Nephron progenitor cell (in vitro differentiated cells): ENCODE results near the gene PARVA.

Experiments
- DNase-seq: peaks from one replicate; pipeline ENCODE4 v3.0.0; 2021
- H3K27ac Mint-ChIP-seq: 2 replicates; pipeline ENCODE4 v1.8.0; 2021; ENCODE audit warnings: mild to moderate bottlenecking, moderate library complexity, mixed read lengths
- H3K27me3 Mint-ChIP-seq: 2 replicates; pipeline ENCODE4 v1.8.0; 2021; ENCODE audit warnings: mild to moderate bottlenecking, low read depth, mixed read lengths; ENCODE audit not compliant: poor library complexity
- H3K36me3 Mint-ChIP-seq: 2 replicates; pipeline ENCODE4 v1.8.0; 2021; ENCODE audit warnings: low read depth, mixed read lengths
- H3K4me1 Mint-ChIP-seq: 2 replicates; pipeline ENCODE4 v1.8.0; 2021; ENCODE audit warnings: mixed read lengths
- H3K4me3 Mint-ChIP-seq: 2 replicates; pipeline ENCODE4 v1.8.0; 2021; ENCODE audit warnings: mild to moderate bottlenecking, moderate library complexity, mixed read lengths
- H3K9me3 Mint-ChIP-seq: 2 replicates; pipeline ENCODE4 v1.8.0; 2021; ENCODE audit warnings: mild to moderate bottlenecking, moderate library complexity, mixed read lengths
- TF ChIP-seq, protein P1 (sequence below): fragments of 200-600 bp; sonication (generic); IDR thresholded peaks from 2 replicates; pipeline ENCODE4 v1.5.0; 2021; ENCODE audit warnings: antibody characterized with exemption

PARVA gene

DNA sequence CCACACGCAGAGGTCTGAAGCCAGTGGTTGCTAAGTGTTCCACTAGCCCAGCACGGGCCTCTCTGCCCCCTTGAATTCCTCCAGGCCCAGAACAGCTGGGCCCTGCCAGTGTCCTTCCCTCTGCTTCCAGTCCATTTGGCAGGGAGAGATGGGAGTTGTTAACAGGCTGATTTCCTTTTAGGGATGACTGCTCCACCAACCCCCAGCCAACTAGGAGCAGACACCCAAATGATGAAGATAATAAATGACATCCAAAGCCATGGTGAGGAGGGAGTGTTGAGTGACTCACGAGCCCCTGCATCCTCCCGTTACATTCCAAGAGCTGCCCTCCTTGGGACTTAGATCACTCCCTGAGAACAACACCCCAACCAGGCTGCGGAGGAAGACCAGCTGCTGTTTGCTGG is 20.6 kb downstream of the PARVA start:
- H3K36me3 Mint-ChIP-seq, result peaks cover 47% of the 10 kb centered on the region
- TF ChIP-seq, protein P1, sequence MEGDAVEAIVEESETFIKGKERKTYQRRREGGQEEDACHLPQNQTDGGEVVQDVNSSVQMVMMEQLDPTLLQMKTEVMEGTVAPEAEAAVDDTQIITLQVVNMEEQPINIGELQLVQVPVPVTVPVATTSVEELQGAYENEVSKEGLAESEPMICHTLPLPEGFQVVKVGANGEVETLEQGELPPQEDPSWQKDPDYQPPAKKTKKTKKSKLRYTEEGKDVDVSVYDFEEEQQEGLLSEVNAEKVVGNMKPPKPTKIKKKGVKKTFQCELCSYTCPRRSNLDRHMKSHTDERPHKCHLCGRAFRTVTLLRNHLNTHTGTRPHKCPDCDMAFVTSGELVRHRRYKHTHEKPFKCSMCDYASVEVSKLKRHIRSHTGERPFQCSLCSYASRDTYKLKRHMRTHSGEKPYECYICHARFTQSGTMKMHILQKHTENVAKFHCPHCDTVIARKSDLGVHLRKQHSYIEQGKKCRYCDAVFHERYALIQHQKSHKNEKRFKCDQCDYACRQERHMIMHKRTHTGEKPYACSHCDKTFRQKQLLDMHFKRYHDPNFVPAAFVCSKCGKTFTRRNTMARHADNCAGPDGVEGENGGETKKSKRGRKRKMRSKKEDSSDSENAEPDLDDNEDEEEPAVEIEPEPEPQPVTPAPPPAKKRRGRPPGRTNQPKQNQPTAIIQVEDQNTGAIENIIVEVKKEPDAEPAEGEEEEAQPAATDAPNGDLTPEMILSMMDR, result no peak
- H3K4me3 Mint-ChIP-seq, result no peak overlapping the region
- H3K27me3 Mint-ChIP-seq, result no peaks in the 10 kb centered on the region
- no peak for DNase-seq
- H3K9me3 Mint-ChIP-seq, result peaks cover 41% of the 10 kb centered on the region
- peaks cover 8% of the 10 kb centered on the region for H3K4me1 Mint-ChIP-seq
- peak overlapping the region; percentile 98 for H3K27ac Mint-ChIP-seq

DNA sequence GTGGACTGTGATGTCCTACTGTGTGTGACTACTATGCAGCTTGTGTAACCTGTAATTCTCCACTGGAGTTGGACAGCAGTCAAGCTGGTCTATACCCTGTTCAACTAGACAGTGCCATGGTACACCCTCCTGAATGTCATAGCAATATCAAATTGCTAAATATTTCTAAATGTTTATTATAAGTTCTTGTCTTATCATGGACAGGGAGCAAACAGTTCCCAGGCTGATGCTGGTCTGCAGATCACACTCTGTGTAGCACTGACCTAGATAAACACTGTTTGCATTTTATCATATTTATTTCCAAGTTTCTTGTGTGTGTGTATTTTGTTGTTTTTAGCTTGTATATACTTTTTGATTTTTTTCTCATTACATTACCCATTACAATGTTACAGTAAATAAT is 22.0 kb downstream of the PARVA start:
- TF ChIP-seq, protein P1, result no peak
- Mint-ChIP-seq H3K4me3 (no peak overlapping the region), H3K9me3 (peaks cover 30% of the 10 kb centered on the region), H3K27ac (no peak overlapping the region), H3K27me3 (no peaks in the 10 kb centered on the region), H3K36me3 (peaks cover 35% of the 10 kb centered on the region), H3K4me1 (peaks cover 8% of the 10 kb centered on the region)
- DNase-seq, result no peak

DNA sequence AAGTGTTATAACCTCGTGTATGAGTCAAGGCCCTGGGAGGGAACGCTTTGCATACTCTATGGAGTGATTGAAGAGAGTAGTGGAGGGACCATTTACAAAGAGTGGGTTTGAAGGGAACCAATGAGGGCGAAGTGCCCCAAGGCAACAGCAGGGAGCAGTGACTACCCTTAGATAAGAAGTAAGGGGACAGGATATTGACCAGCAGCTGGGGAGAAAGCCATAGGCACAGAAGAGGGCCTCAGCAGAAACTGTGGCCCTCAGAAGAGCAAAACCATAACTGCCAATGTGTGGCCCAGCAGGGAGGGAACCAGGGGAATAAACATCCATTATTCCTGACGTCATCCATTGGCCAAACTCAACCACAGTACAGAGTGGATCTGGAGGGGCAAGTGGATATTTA is 24.7 kb downstream of the PARVA start:
- Mint-ChIP-seq H3K36me3 (peaks cover 19% of the 10 kb centered on the region), H3K4me3 (no peak overlapping the region), H3K27ac (no peak overlapping the region), H3K27me3 (no peaks in the 10 kb centered on the region), H3K4me1 (peaks cover 8% of the 10 kb centered on the region), H3K9me3 (peaks cover 8% of the 10 kb centered on the region)
- TF ChIP-seq, protein P1, result no peak
- DNase-seq, result no peak

DNA sequence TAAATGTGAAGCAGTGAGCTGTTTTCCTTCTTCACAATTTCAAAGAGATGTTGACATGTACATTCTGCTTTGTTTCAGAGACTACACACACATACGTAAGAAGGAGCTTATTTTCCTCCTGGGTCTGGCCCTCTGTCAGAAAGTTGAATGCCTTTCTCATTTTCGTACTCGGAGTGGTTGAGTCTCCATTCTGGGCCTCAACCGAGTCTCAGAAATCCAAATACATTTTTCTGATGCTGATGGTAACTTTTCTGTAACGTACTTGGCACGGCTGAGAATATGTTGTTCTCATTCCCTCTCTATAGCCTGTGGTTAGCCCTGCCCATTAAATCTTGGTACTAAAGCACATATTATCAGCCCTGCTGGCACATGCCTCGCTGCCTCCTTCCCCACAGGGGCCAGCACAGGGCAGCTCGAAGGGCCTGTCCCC is 25.3 kb downstream of the PARVA start:
- Mint-ChIP-seq H3K27me3 (peaks cover 3% of the 10 kb centered on the region), H3K36me3 (peaks cover 12% of the 10 kb centered on the region), H3K9me3 (peaks cover 6% of the 10 kb centered on the region), H3K4me3 (no peak overlapping the region), H3K4me1 (peaks cover 8% of the 10 kb centered on the region), H3K27ac (no peak overlapping the region)
- TF ChIP-seq, protein P1, result no peak
- DNase-seq, result no peak

DNA sequence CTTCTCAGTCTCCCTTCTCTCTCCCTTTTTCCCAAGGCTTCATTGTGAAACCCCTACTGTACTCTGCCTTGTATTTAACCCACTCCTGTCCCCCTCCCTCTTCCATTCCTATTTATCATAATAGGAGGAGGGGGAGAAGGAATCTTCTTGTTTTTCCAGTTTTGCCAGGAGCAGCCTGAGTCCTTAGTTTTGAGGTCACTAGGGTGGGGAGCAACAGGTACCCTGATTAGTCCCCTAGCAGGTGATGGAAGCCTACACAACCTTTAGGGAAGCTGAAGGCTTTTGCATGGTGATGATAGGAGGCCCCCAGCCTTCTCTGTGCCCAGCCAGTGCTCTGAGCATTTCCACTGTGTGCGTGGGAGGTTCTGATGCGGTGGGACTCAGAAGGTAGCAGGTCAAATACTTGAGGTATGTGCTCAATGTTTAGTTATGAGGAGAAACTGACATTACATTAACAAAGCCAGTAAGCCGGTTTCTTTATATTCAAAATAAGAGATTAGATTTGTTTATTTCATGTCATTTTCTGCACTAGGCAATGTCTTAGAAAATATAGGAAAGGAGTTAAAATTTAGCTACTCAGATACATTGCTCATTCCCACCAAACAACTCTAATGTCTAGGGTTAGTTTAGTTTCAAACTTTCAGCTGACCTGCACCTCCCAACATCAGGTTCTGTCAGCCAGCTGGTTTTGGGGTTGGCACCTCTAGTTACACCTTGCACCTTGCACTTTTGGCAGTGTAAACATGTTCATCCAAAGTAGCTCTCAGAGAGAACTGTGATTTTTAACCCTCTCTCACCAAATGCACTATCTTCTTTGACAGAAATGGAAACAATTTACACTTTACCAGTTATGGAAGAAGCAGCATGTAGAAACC is 26.0 kb downstream of the PARVA start:
- peaks cover 10% of the 10 kb centered on the region for H3K36me3 Mint-ChIP-seq
- peaks cover 4% of the 10 kb centered on the region for H3K9me3 Mint-ChIP-seq
- peaks cover 8% of the 10 kb centered on the region for H3K4me1 Mint-ChIP-seq
- no peak overlapping the region for H3K4me3 Mint-ChIP-seq
- no peak overlapping the region for H3K27ac Mint-ChIP-seq
- no peak for DNase-seq
- peaks cover 3% of the 10 kb centered on the region for H3K27me3 Mint-ChIP-seq
- TF ChIP-seq, protein P1, result no peak

DNA sequence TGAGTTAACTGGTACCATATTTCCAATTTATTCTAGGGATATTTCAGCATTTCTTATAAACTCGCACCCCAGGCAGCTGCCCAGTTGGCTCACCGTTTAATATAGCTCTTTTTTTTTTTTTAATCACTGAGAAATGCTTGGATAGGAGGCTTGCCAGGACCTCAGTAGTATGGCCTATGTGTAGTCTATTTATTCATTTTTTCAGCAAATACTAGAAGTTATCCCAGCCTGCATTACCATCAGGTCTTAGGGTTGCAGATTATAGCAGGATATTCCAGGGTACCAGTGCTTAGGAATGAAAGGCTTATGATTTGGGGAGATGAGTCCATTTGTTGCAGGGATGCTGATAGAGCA is 26.6 kb downstream of the PARVA start:
- no peak overlapping the region for H3K27ac Mint-ChIP-seq
- no peak for DNase-seq
- H3K9me3 Mint-ChIP-seq, result peaks cover 4% of the 10 kb centered on the region
- no peak overlapping the region for H3K4me3 Mint-ChIP-seq
- H3K4me1 Mint-ChIP-seq, result peaks cover 8% of the 10 kb centered on the region
- H3K27me3 Mint-ChIP-seq, result peaks cover 3% of the 10 kb centered on the region
- TF ChIP-seq, protein P1, result no peak
- H3K36me3 Mint-ChIP-seq, result peaks cover 10% of the 10 kb centered on the region
